CD14-positive monocyte (primary cell): ENCODE data around the gene INSR. TPM values are rescaled to one million over a fixed set of nuclear protein-coding genes. Genes with fewer than 3 reads are reported as not detected.

Source experiments
- DNase-seq, 3 donors: peaks; one replicate each; pipeline ENCODE4 v3.0.0-alpha.2; 2011 to 2022
- H2AFZ ChIP-seq: 2 replicates; pipeline ENCODE4 v1.6.0; 2012; ENCODE audit warnings: mild to moderate bottlenecking, low read depth, low read length, inconsistent platforms; ENCODE audit not compliant: insufficient read depth, poor library complexity, severe bottlenecking
- H3K27ac ChIP-seq, 2 donors: 1 replicate in 1 of 2; 2 replicates in 1 of 2; pipeline ENCODE4 v1.5.1; 2012 to 2013; ENCODE audit warnings: low read length in 2 of 2, control low read depth in 1 of 2, inconsistent platforms in 1 of 2, low read depth in 1 of 2, mild to moderate bottlenecking in 1 of 2
- H3K27me3 ChIP-seq, 2 donors: one replicate each; pipeline versions ENCODE4 v1.6.0 to v1.6.1; 2011 to 2013; ENCODE audit warnings: low read length in 2 of 2; ENCODE audit not compliant: control insufficient read depth in 2 of 2, insufficient read depth in 2 of 2
- H3K36me3 ChIP-seq, 2 donors: replicated peaks in 1 of 2; 1 replicate in 1 of 2; 2 replicates in 1 of 2; pipeline versions ENCODE4 v1.5.1 to v1.6.1; 2012 to 2013; ENCODE audit warnings: low read length in 2 of 2, control low read depth in 1 of 2, inconsistent platforms in 1 of 2, mild to moderate bottlenecking in 1 of 2; ENCODE audit not compliant: insufficient read depth in 2 of 2, control insufficient read depth in 1 of 2
- H3K4me1 ChIP-seq, 2 donors: 1 replicate in 1 of 2; 2 replicates in 1 of 2; pipeline versions ENCODE4 v1.5.1 to v1.6.1; 2012 to 2013; ENCODE audit warnings: low read length in 2 of 2, control low read depth in 1 of 2, inconsistent platforms in 1 of 2, mild to moderate bottlenecking in 1 of 2, moderate library complexity in 1 of 2; ENCODE audit not compliant: insufficient read depth in 2 of 2, control insufficient read depth in 1 of 2
- H3K4me2 ChIP-seq: replicated peaks from 2 replicates; pipeline ENCODE3; 2012; ENCODE audit warnings: low read length, moderate library complexity, mild to moderate bottlenecking; ENCODE audit not compliant: poor library complexity, severe bottlenecking; ENCODE audit errors: extremely low read depth
- H3K4me3 ChIP-seq, 3 experiments: fragments of 200-600 bp in 1 of 3; sonication (generic) in 1 of 3; replicated peaks in 1 of 3; 1 replicate in 2 of 3; 2 replicates in 1 of 3; pipeline ENCODE4 v1.5.1; 2011 to 2013; ENCODE audit warnings: low read length in 3 of 3, mild to moderate bottlenecking in 3 of 3, control low read depth in 2 of 3, low read depth in 2 of 3, inconsistent platforms in 1 of 3, moderate library complexity in 1 of 3
- H3K79me2 ChIP-seq: 2 replicates; pipeline ENCODE4 v1.6.0; 2012; ENCODE audit warnings: mild to moderate bottlenecking, control low read depth, inconsistent platforms, low read length, moderate library complexity; ENCODE audit not compliant: insufficient read depth
- H3K9ac ChIP-seq: 2 replicates; pipeline ENCODE4 v1.6.0; 2017; ENCODE audit warnings: low read length, mild to moderate bottlenecking; ENCODE audit not compliant: insufficient read depth, poor library complexity, severe bottlenecking
- H3K9me3 ChIP-seq, 2 donors: replicated peaks in 1 of 2; 1 replicate in 1 of 2; 2 replicates in 1 of 2; pipeline versions ENCODE4 v1.5.1 to v1.6.1; 2012 to 2013; ENCODE audit warnings: low read length in 2 of 2, control low read depth in 1 of 2; ENCODE audit not compliant: control insufficient read depth in 1 of 2, insufficient read depth in 1 of 2
- H4K20me1 ChIP-seq: 2 replicates; pipeline ENCODE4 v1.6.0; 2012; ENCODE audit warnings: mild to moderate bottlenecking, low read length, control low read depth, moderate library complexity; ENCODE audit not compliant: insufficient read depth
- H3K27ac Mint-ChIP-seq, 7 donors: one replicate each; pipeline ENCODE4 v1.8.0; 2020; ENCODE audit warnings: mild to moderate bottlenecking in 7 of 7, mixed read lengths in 7 of 7, moderate library complexity in 6 of 7, inconsistent platforms in 2 of 7
- H3K27me3 Mint-ChIP-seq, 3 donors: one replicate each; pipeline ENCODE4 v1.8.0; 2021 to 2022; ENCODE audit warnings: low read depth in 3 of 3, mild to moderate bottlenecking in 3 of 3, mixed read lengths in 3 of 3, moderate library complexity in 3 of 3, inconsistent platforms in 1 of 3
- H3K36me3 Mint-ChIP-seq, 2 donors: one replicate each; pipeline ENCODE4 v1.8.0; 2020; ENCODE audit warnings: mixed read lengths in 2 of 2, inconsistent platforms in 1 of 2, mild to moderate bottlenecking in 1 of 2
- H3K4me1 Mint-ChIP-seq: one replicate; pipeline ENCODE4 v1.8.0; 2020; ENCODE audit warnings: mild to moderate bottlenecking, mixed read lengths
- H3K4me3 Mint-ChIP-seq, 2 donors: one replicate each; pipeline ENCODE4 v1.8.0; 2020; ENCODE audit warnings: mild to moderate bottlenecking in 2 of 2, mixed read lengths in 2 of 2, moderate library complexity in 1 of 2
- H3K9me3 Mint-ChIP-seq, 7 donors: one replicate each; pipeline ENCODE4 v1.8.0; 2020 to 2022; ENCODE audit warnings: mixed read lengths in 7 of 7, mild to moderate bottlenecking in 6 of 7, moderate library complexity in 6 of 7, inconsistent platforms in 2 of 7
- CTCF ChIP-seq: fragments of 200-600 bp; IDR thresholded peaks from one replicate; pipeline ENCODE4 v1.8.0; 2022; ENCODE audit warnings: antibody characterized with exemption, mild to moderate bottlenecking
- WGBS: methylation state at CpG from one replicate; pipeline ENCODE4 v1.1.5; 2013; ENCODE audit warnings: missing lambda C conversion rate; ENCODE audit not compliant: insufficient coverage; 5-methylcytosine and 5-hydroxymethylcytosine counted together
- intact Hi-C, 2 donors: fragments of 100-400 bp; cut with micrococcal nuclease; formaldehyde crosslinking; loops; one replicate each; pipeline versions ENCODE4 v1.15.0 to v1.15.1; 2023
- polyA plus RNA-seq, 3 donors: library from polyadenylated mRNA; depleted of rRNA in 1 of 3; unstranded in 2 of 3; stranded (reverse) in 1 of 3; fragments of 300-500 nt in 2 of 3; fragments of >200 nt in 1 of 3; fragmentation: Illumina TruSeq in 2 of 3; gene quantifications; 1 replicate in 2 of 3; 2 replicates in 1 of 3; pipeline ENCODE4 v1.2.3, GENCODE V29; 2012 to 2021

The INSR gene
- polyA plus RNA-seq, 3 donors: 2.9 to 12.4 (median 3.4) TPM

DNA sequence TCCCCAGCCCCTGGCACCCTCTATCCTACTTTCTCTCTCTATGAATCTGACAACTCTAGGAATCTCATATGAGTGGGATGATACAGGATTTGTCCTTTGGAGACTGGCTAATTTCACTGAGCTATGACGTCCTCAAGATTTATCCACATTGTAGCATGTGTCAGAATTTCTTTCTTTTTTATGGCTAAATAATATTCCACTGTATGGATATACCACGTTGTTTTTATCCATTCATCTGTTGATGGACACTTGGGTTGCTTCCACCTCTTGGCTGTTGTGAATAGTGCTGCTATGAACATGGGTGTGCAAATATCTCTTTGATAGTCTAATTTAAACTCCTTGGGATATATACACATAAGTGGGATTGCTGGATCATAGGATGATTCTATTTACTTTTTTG lies 24.0 kb upstream of the INSR start:
- WGBS: no CpG with 5 or more reads among the region's 2 CpGs
- H3K4me3 ChIP-seq: no peak overlapping the region
- no peak overlapping the region for H3K9ac ChIP-seq
- H3K4me3 Mint-ChIP-seq: no peak overlapping the region
- no peak overlapping the region for H2AFZ ChIP-seq
- no peaks in the 10 kb centered on the region for H3K9me3 ChIP-seq
- H3K79me2 ChIP-seq: no peaks in the 10 kb centered on the region
- peaks cover 0 to 4% (median 0%) of the 10 kb centered on the region in 3 donors for H3K27me3 Mint-ChIP-seq
- H3K4me2 ChIP-seq: no peak overlapping the region
- DNase-seq: no peak
- intact Hi-C loops: no loop called here
- H3K4me1 Mint-ChIP-seq: no peaks in the 10 kb centered on the region
- no peaks in the 10 kb centered on the region for H3K36me3 Mint-ChIP-seq
- no peak overlapping the region for H3K27ac Mint-ChIP-seq
- H3K27me3 ChIP-seq: no peaks in the 10 kb centered on the region
- no peaks in the 10 kb centered on the region for H4K20me1 ChIP-seq
- TF ChIP-seq CTCF: no peak
- H3K36me3 ChIP-seq: no peaks in the 10 kb centered on the region
- no peaks in the 10 kb centered on the region for H3K4me1 ChIP-seq
- peaks cover 2 to 10% (median 8%) of the 10 kb centered on the region in 7 donors for H3K9me3 Mint-ChIP-seq
- no peak overlapping the region for H3K27ac ChIP-seq

DNA sequence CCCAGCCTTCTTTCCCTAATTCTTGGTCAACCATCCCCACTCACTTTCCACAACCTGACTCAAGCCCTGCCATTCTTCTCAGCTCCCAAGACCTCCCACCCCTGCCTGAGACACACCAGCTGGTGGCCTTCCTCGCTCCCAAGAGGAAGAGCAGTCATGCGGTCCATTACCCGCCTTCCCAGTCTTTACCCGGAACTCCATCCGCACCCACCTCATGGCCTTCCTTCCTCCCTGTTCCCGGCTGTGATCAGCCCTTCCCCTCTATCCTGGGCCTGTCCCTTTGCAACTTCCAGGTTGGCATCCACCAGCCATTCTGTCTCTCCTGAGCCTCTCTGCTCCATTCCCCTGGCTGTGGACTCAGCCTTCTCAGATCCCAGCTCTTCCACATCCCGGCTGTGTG lies 18.6 kb upstream of the INSR start:
- Mint-ChIP-seq H3K27ac (no peak overlapping the region), H3K4me1 (peaks cover 3% of the 10 kb centered on the region), H3K4me3 (no peak overlapping the region), H3K27me3 (peaks cover 0 to 6% (median 6%) of the 10 kb centered on the region in 3 donors), H3K36me3 (no peaks in the 10 kb centered on the region), H3K9me3 (peaks cover 0 to 6% (median 3%) of the 10 kb centered on the region in 7 donors)
- 88% methylated on average over 6 of the region's 7 CpGs for WGBS
- H3K9me3 ChIP-seq: no peaks in the 10 kb centered on the region
- no peaks in the 10 kb centered on the region for H3K27me3 ChIP-seq
- H3K4me3 ChIP-seq: no peak overlapping the region
- H3K9ac ChIP-seq: no peak overlapping the region
- H3K79me2 ChIP-seq: no peaks in the 10 kb centered on the region
- H3K4me1 ChIP-seq: no peaks in the 10 kb centered on the region
- no peak for DNase-seq
- H3K4me2 ChIP-seq: no peak overlapping the region
- H3K27ac ChIP-seq: no peak overlapping the region
- H4K20me1 ChIP-seq: no peaks in the 10 kb centered on the region
- intact Hi-C loops: no loop called here
- H3K36me3 ChIP-seq: no peaks in the 10 kb centered on the region
- TF ChIP-seq CTCF: no peak
- no peak overlapping the region for H2AFZ ChIP-seq
